Measurements from ENCODE around the gene AARSD1. TPM values are rescaled to one million over a fixed set of nuclear protein-coding genes. Genes with fewer than 3 reads are reported as not detected.

The AARSD1 gene
- total and polyA plus RNA-seq, 2 donors: 34.2 to 42.5 TPM

GRCh38 chr17:42969001-42969581, 4.8 kb upstream of the AARSD1 start:
- H3K27ac ChIP-seq (ENCODE audit: low read depth in 1 of 2, low read length in 1 of 2): no peak overlapping the region
- H3K9me3 ChIP-seq (ENCODE audit: control insufficient read depth in 2 of 2, insufficient read depth in 1 of 2, low read length in 1 of 2): no peaks in the 10 kb centered on the region
- H3K27me3 ChIP-seq (ENCODE audit: control insufficient read depth in 2 of 2, insufficient read depth in 1 of 2, low read length in 1 of 2): no peaks in the 10 kb centered on the region
- no peaks in the 10 kb centered on the region for H3K36me3 ChIP-seq (ENCODE audit: control insufficient read depth in 2 of 2, insufficient read depth in 2 of 2, low read length in 1 of 2)
- H3K4me1 ChIP-seq (ENCODE audit: control insufficient read depth in 2 of 2, insufficient read depth in 2 of 2, low read length in 2 of 2): no peaks in the 10 kb centered on the region
- 73% methylated on average over 5 of the region's 5 CpGs for WGBS
- no peak overlapping the region for H3K4me3 ChIP-seq (ENCODE audit: low read length in 2 of 2)
- DNase-seq (ENCODE audit: low read depth in 6 of 9, low spot score in 9 of 9): no peak

DNA sequence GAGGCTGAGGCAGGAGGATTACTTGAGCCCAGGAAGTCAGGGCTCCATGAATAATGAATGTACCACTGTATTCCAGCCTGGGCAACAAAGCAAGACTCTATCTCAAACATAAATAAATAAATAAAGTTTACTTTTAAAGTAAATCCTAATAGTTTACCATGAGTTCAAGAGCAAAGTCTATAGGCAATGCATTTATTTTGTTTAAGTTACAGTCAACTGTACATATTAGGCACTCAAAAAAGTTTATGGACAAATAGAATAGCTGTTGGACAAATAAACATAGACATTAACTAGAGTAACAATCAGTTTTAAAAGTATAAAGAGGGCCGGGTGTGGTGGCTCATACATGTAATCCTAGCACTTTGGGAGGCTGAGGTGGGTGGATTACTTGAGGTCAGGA, 3.7 kb upstream of the AARSD1 start:
- Histone ChIP-seq H3K4me3 (ENCODE audit: low read length in 2 of 2) (no peak overlapping the region), H3K4me1 (ENCODE audit: control insufficient read depth in 2 of 2, insufficient read depth in 2 of 2, low read length in 2 of 2) (peaks cover 4 to 6% of the 10 kb centered on the region in 2 donors), H3K9me3 (ENCODE audit: control insufficient read depth in 2 of 2, insufficient read depth in 1 of 2, low read length in 1 of 2) (no peaks in the 10 kb centered on the region), H3K27ac (ENCODE audit: low read depth in 1 of 2, low read length in 1 of 2) (no peak overlapping the region), H3K36me3 (ENCODE audit: control insufficient read depth in 2 of 2, insufficient read depth in 2 of 2, low read length in 1 of 2) (no peaks in the 10 kb centered on the region), H3K27me3 (ENCODE audit: control insufficient read depth in 2 of 2, insufficient read depth in 1 of 2, low read length in 1 of 2) (no peaks in the 10 kb centered on the region)
- WGBS: 97% methylated on average over 1 of the region's 1 CpG
- no peak for DNase-seq (ENCODE audit: low read depth in 6 of 9, low spot score in 9 of 9)

DNA sequence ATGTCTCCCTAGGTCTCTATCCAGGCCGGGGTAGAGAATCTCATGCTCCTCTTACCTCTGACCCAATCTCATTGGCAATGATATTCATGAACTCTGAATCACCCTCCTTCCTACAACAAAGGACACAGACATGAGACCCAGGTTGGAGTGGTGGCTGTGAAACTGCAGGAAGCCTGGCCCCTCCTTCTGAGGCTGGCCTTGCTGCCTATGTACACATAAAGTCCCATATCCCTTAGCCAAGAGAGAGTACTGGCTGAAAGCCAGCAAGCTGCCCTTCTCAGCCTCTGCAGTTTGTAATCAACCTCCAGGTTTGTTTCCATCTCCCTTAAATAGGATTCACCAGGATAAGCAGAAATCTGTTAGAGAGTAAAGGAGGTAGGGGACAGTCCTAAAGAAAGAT, 10.6 kb downstream of the AARSD1 start:
- no peaks in the 10 kb centered on the region for H3K4me1 ChIP-seq (ENCODE audit: control insufficient read depth in 2 of 2, insufficient read depth in 2 of 2, low read length in 2 of 2)
- no peak overlapping the region for H3K4me3 ChIP-seq (ENCODE audit: low read length in 2 of 2)
- no peak overlapping the region for H3K27ac ChIP-seq (ENCODE audit: low read depth in 1 of 2, low read length in 1 of 2)
- no peak for DNase-seq (ENCODE audit: low read depth in 6 of 9, low spot score in 9 of 9)
- no peaks in the 10 kb centered on the region for H3K27me3 ChIP-seq (ENCODE audit: control insufficient read depth in 2 of 2, insufficient read depth in 1 of 2, low read length in 1 of 2)
- peaks cover 67% of the 10 kb centered on the region in 2 donors for H3K36me3 ChIP-seq (ENCODE audit: control insufficient read depth in 2 of 2, insufficient read depth in 2 of 2, low read length in 1 of 2)
- H3K9me3 ChIP-seq (ENCODE audit: control insufficient read depth in 2 of 2, insufficient read depth in 1 of 2, low read length in 1 of 2): no peaks in the 10 kb centered on the region
- WGBS: 98% methylated on average over 1 of the region's 1 CpG

GRCh38 chr17:42950044-42950783, 14.0 kb downstream of the AARSD1 start:
- no peak for DNase-seq (ENCODE audit: low read depth in 6 of 9, low spot score in 9 of 9)
- Histone ChIP-seq H3K4me1 (ENCODE audit: control insufficient read depth in 2 of 2, insufficient read depth in 2 of 2, low read length in 2 of 2) (no peaks in the 10 kb centered on the region), H3K27me3 (ENCODE audit: control insufficient read depth in 2 of 2, insufficient read depth in 1 of 2, low read length in 1 of 2) (no peaks in the 10 kb centered on the region), H3K27ac (ENCODE audit: low read depth in 1 of 2, low read length in 1 of 2) (no peak overlapping the region), H3K9me3 (ENCODE audit: control insufficient read depth in 2 of 2, insufficient read depth in 1 of 2, low read length in 1 of 2) (no peaks in the 10 kb centered on the region), H3K4me3 (ENCODE audit: low read length in 2 of 2) (no peak overlapping the region), H3K36me3 (ENCODE audit: control insufficient read depth in 2 of 2, insufficient read depth in 2 of 2, low read length in 1 of 2) (peaks cover 47 to 50% of the 10 kb centered on the region in 2 donors)
- 97% methylated on average over 13 of the region's 13 CpGs for WGBS

DNA sequence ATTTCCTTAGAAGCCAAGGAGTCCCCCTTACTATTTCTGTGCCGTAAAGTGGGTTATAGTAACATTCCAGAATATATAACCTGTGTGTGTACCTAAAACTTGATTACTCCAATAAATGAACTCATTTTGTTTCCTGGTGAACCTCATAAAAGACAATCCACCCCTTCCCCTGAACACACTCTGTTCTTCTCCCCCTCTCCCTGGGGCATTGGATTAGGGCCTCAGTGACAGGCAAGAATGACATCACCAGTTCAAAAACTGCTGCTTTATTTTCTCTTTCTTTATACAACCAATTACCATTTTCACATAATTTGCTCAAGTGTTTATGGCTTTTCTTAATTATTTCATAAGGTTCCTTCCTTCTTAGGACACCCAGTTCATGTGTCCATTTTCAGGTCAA, 17.4 kb downstream of the AARSD1 start:
- WGBS: 96% methylated on average over 1 of the region's 1 CpG
- Histone ChIP-seq H3K27me3 (ENCODE audit: control insufficient read depth in 2 of 2, insufficient read depth in 1 of 2, low read length in 1 of 2) (no peaks in the 10 kb centered on the region), H3K36me3 (ENCODE audit: control insufficient read depth in 2 of 2, insufficient read depth in 2 of 2, low read length in 1 of 2) (peaks cover 23 to 26% of the 10 kb centered on the region in 2 donors), H3K27ac (ENCODE audit: low read depth in 1 of 2, low read length in 1 of 2) (no peak overlapping the region), H3K4me1 (ENCODE audit: control insufficient read depth in 2 of 2, insufficient read depth in 2 of 2, low read length in 2 of 2) (no peaks in the 10 kb centered on the region), H3K9me3 (ENCODE audit: control insufficient read depth in 2 of 2, insufficient read depth in 1 of 2, low read length in 1 of 2) (no peaks in the 10 kb centered on the region), H3K4me3 (ENCODE audit: low read length in 2 of 2) (no peak overlapping the region)
- DNase-seq (ENCODE audit: low read depth in 6 of 9, low spot score in 9 of 9): no peak

GRCh38 chr17:42944211-42944610, 20.0 kb downstream of the AARSD1 start:
- no peak overlapping the region for H3K4me3 ChIP-seq (ENCODE audit: low read length in 2 of 2)
- no peaks in the 10 kb centered on the region for H3K27me3 ChIP-seq (ENCODE audit: control insufficient read depth in 2 of 2, insufficient read depth in 1 of 2, low read length in 1 of 2)
- no peak for DNase-seq (ENCODE audit: low read depth in 6 of 9, low spot score in 9 of 9)
- 64% methylated on average over 3 of the region's 3 CpGs for WGBS
- peaks cover 2 to 7% of the 10 kb centered on the region in 2 donors for H3K36me3 ChIP-seq (ENCODE audit: control insufficient read depth in 2 of 2, insufficient read depth in 2 of 2, low read length in 1 of 2)
- no peaks in the 10 kb centered on the region for H3K9me3 ChIP-seq (ENCODE audit: control insufficient read depth in 2 of 2, insufficient read depth in 1 of 2, low read length in 1 of 2)
- no peaks in the 10 kb centered on the region for H3K4me1 ChIP-seq (ENCODE audit: control insufficient read depth in 2 of 2, insufficient read depth in 2 of 2, low read length in 2 of 2)
- H3K27ac ChIP-seq (ENCODE audit: low read depth in 1 of 2, low read length in 1 of 2): no peak overlapping the region

DNA sequence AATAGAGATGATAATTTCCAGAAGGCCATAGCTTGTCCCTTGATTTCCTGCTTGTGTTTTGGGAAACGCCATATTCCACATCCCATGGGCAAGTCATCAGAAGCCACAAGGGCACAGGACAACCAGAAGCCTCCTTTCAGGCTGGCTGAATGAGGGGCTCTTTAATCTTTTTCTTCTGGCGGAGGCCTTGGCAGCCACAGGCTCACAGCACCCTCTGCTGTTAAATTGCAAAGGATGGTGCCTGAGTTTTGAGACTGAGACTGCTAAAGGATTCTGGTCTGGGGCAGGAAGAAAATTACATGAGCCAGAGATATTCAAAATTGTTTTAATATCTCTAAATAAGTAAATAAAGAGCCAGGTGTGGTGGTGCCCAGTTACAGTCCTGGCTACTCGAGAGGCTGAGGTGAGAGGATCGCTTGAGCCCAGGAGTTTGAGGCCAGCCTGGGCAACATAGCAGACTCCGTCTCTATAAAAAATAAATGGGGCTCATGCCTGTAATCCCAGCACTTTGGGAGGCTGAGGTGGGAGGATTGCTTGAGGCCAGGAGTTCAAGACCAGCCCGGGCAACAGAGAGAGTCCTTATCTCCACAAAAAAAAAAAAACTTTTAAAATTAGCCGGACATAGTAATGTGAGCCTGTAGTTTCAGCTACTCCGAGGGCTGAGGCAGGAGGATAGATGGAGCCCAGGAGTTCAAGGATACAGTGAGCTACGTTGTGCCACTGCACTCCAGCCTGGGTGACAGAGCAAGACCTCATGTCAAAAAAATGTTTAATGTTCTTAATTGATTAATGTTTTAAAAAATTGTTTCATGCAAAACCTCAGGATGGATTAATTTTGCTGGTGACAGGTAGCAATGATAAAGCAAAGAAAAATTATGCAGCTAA, 26.3 kb downstream of the AARSD1 start:
- Histone ChIP-seq H3K4me3 (ENCODE audit: low read length in 2 of 2) (no peak overlapping the region), H3K9me3 (ENCODE audit: control insufficient read depth in 2 of 2, insufficient read depth in 1 of 2, low read length in 1 of 2) (no peaks in the 10 kb centered on the region), H3K27me3 (ENCODE audit: control insufficient read depth in 2 of 2, insufficient read depth in 1 of 2, low read length in 1 of 2) (peaks cover 0 to 2% of the 10 kb centered on the region in 2 donors), H3K4me1 (ENCODE audit: control insufficient read depth in 2 of 2, insufficient read depth in 2 of 2, low read length in 2 of 2) (no peaks in the 10 kb centered on the region), H3K36me3 (ENCODE audit: control insufficient read depth in 2 of 2, insufficient read depth in 2 of 2, low read length in 1 of 2) (no peaks in the 10 kb centered on the region), H3K27ac (ENCODE audit: low read depth in 1 of 2, low read length in 1 of 2) (no peak overlapping the region)
- 51% methylated on average over 9 of the region's 9 CpGs for WGBS
- peak in 8 of 9 donors; percentile 10 to 66 (median 16) for DNase-seq (ENCODE audit: low read depth in 6 of 9, low spot score in 9 of 9)

- H3K9me3 ChIP-seq (ENCODE audit: control insufficient read depth in 2 of 2, insufficient read depth in 1 of 2, low read length in 1 of 2): no peaks in the 10 kb centered on the region
- H3K27me3 ChIP-seq (ENCODE audit: control insufficient read depth in 2 of 2, insufficient read depth in 1 of 2, low read length in 1 of 2): peaks cover 0 to 2% of the 10 kb centered on the region in 2 donors
- peaks cover 0 to 10% of the 10 kb centered on the region in 2 donors for H3K4me1 ChIP-seq (ENCODE audit: control insufficient read depth in 2 of 2, insufficient read depth in 2 of 2, low read length in 2 of 2)
- DNase-seq (ENCODE audit: low read depth in 6 of 9, low spot score in 9 of 9): no peak
- no peak overlapping the region for H3K4me3 ChIP-seq (ENCODE audit: low read length in 2 of 2)
- no peaks in the 10 kb centered on the region for H3K36me3 ChIP-seq (ENCODE audit: control insufficient read depth in 2 of 2, insufficient read depth in 2 of 2, low read length in 1 of 2)
- WGBS: 96% methylated on average over 1 of the region's 1 CpG
- no peak overlapping the region for H3K27ac ChIP-seq (ENCODE audit: low read depth in 1 of 2, low read length in 1 of 2)
Observed at GRCh38 chr17:42929497-42929844, 34.8 kb downstream of the AARSD1 start.
